Activated CD4-positive, alpha-beta T cell treated with anti-CD3 and anti-CD28 coated beads, Interleukin-2, Interleukin-6, amounts not matched to agents 100 ng/mL and 50 ng/mL, durations not matched to agents 16 hours and 8 hours (primary cell): ENCODE data around the gene DGCR8.
"Not testable (repeated sequence)": the region's sequence is repeated elsewhere in the genome, so short reads cannot be mapped to it uniquely, and the experiment has no call there.

Experiments used
- DNase-seq: peaks from one replicate; pipeline ENCODE4 v3.0.0-alpha.2; 2020

Gene DGCR8

GRCh38 chr22:20156611-20157429 lies 76.8 kb downstream of the DGCR8 start:
- peak; percentile 88 for DNase-seq

DNA sequence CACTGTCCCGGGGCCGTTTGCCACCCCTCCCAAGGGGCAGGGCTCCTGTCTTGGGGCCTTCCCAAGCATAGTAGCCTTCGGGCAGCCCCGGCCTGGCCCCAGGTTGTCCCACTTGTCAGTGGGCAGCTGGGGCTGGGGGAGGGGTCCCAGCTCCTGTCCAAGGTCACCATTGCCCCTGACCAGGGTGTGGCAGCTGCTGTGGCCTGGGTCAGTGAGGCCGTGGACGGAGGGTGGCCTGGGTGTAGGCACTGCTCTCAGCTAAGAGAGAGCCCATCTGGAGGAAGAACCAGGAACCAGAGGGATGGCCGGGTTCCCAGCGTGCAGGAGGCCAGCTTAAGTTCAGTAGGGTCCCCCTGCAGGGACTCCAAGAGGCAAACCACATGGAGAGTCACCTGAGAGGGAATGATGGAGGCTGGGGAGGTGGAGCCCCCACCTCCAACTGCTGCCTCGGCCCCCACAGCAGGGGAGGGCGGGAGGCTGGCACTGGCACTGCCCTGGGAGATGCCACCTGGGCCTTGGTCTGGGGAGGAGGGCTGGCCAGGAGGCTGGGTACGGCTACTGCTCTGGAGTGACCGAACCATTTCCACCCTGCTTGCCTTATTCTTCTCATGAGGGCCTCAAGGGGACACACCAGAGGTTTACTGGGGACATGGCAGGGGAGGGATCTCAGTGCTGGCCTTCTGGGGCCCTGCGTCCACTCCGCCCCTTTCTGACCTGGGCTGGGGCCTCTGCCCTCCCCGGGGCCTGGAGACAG lies 77.6 kb downstream of the DGCR8 start:
- no peak for DNase-seq

DNA sequence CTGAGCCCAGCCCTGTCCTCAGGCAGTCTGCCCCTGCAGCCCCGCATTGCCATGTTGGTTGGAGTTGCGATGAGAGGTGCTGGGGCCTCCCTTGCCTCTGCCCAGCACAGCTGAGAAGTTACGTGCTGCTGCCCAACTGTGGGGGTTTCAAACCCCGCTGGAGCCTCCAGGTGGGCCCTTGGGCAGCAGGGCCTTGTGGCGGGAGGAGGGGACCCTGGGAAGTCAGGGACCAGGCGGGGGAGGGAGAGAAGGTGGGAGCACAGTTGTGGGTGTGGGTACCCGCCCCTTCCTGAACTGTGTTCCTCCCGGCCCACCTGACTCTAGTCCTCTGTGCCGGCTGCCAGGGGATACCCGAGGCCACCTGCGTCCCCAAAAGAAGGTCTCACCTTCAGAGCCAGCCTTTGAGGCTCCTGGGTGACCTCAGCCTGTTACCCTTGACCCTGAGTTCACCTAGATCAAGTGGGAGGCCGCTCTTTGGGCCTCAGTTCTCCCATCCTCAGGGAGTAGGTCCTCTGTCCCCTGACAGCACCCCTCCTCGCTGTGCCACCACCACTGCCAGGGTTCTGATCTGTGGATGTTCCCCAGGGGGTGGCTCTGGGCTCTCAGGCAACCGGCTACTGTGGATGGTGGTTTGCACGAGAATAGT lies 78.5 kb downstream of the DGCR8 start:
- no peak for DNase-seq

DNA sequence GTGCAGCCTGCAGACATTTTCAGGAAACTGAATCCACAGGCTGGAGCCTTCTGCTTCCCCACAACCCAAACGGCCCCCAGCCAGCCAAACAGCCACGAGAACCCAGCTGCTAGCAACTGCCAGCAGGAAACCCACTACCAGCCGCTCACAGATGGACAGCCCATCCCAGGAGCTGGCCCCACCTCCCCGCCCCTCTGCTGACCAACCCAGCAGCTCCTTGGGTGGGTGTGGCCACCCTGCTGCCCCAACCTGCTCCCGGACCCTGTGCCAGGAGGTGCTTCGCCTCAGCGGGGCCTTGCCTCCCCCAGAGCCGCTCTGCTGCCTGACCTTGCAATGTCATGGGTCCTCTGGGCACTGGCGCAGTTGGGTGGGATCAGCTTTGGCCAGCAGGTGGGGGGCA lies 79.0 kb downstream of the DGCR8 start:
- DNase-seq: no peak

DNA sequence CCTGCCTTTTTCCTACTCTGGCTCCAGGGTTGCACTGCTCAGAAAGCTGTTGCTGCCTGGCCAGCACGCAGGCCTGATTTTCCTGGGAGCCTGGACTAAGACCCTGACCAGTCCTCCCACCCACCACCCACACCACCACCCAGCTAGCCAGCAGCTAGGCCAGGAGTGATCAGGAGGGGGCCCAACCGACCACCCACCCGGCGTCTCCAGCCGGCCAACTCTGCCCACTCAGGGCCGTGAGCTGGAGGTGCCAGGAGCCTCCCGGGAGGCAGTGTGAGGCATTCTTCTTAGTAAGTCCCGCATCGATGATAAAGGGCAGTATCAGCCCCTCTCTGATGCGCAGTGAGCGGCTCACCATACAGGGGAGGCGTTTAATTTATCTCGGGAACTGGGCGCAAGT lies 79.5 kb downstream of the DGCR8 start:
- not testable (repeated sequence) for DNase-seq

- no peak for DNase-seq
Observed at GRCh38 chr22:20160041-20160440, 80.0 kb downstream of the DGCR8 start.
